NCI-H2107 treated with DMSO at 0.1 percent for 48 hours (cell line): ENCODE measurements around the gene MGLL.
A peak's percentile ranks its signal among the peaks of the same experiment; 100 is the strongest.

Experiments used
- DNase-seq: peaks from one replicate; lab custom pipeline; 2025; ENCODE audit not compliant: unreplicated experiment; lab: John Stamatoyannopoulos, UW

MGLL gene

DNA sequence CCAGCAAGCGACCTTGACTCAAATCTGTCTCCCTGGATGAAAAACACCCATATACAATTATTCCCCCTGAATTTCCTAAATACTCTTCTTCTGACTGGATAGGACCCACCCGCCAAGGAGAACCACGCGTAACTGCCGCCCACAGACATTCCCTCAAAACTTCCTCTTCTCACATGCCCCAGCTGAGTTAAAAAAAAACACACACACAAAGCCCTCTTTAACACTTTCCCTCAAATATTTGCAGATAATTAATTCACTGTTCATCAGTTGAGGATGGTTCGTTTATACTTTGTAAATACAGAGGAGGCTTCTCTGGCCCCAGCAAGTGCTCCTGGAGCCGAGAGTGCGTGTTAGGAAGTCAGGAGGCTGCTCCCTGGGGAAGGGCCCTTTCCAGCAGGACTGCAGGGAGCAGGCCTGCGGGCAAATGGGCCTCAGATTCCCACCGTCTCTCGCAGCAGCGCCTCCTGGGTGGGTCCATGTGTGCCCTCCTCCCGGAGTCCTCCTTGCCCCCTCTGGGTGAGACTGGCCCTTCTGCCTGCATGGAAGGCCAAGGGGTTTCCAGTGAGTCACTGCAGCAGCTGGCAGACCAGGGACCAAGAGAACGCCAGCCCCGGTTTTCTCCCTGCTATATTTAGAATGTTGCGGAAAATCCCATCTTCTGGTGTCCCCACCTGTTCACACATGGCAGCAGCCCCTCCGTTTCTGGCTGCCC lies 46.8 kb downstream of the MGLL start:
- DNase-seq = peak; percentile 65

DNA sequence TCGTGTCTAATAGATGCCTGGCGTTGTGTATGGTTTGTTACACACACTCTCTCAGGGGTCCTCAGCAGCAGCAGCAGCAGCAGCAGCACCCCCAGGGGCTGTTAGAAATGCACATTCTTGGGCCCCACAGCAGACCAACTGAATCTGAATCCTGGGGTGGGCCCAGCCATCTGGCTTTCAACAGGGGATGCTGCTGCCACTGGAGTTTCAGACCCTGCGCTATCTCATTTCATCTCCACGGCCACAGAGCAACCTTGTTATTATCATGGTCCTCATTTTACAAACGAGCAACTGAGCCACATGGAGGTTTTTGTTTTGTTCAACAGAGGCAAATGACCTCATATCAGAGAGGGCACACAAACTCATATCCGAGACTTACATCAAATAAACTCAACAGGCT lies 47.7 kb downstream of the MGLL start:
- no peak for DNase-seq

DNA sequence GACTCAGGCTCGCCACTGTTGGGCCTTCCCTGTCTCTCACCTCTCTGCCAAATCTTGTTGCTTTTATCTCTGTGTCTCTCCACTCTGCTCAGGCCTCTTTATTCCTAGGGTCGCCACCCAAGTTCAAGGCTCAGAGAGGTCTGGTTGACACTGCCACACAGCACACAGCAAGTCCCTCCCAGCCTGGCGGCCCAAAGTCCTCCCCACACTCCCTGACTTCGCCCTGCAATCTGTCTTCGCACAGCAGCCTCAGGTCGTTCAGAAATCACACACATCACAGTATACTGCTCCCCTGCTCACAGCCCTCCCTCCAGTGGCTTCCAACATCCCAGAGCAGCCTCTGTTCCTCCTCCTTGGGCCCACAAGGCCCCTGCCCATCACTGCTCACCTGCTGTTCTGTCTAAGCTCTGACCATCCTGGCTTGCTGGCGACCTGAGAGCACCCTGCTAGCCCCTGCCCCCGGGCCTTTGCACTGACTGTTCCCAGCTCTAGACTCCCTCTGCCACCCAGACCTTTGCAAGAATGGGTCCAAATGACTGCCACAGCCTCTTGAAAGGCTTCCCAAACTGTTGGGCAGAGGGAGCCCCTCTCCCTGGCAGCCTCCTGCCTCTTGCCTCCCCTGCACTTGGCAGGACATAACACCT lies 48.4 kb downstream of the MGLL start:
- DNase-seq = no peak

DNA sequence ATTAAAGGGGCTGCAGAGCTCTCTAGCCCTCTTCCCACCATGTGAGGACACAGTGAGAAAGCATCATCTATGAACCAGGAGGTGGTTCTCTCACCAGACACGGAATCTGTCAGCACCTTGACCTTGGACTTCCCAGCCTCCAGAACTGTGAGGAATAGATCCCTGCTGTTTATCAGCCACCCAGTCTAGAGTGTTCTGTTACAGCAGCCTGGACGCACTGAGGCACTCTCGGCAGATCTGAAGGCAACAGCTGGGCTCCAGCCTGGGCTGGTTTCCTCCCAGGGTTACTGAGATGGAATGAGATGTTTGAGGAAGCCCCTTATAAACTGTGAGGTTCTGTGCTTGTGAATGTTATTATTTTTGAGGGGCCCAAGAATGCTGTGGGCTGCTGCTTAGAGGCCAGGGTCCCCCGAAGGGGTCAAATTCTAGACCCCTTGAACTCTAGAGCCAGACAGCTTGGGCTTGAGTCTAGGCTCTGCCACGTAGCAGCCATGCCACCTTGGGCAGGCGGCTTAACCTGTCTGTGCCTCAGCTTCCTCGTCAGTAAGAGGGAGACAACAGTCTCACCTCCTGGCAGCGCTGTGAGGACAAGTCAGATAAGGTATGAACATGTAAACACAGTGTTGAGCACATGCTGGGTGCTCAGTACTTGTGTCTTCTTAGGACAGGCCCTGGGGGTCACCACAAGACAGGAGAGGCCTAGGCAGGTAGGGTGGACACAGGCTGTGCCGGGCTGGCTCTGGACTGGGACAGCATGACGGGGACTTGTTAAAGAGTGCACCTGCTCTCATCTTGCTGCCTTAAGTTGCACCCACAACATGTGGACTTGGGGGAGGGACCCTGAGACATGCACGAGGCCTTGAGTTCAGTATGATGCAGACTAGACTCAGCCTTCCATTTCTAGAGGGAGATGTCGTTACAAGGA lies 49.2 kb downstream of the MGLL start:
- no peak for DNase-seq

DNA sequence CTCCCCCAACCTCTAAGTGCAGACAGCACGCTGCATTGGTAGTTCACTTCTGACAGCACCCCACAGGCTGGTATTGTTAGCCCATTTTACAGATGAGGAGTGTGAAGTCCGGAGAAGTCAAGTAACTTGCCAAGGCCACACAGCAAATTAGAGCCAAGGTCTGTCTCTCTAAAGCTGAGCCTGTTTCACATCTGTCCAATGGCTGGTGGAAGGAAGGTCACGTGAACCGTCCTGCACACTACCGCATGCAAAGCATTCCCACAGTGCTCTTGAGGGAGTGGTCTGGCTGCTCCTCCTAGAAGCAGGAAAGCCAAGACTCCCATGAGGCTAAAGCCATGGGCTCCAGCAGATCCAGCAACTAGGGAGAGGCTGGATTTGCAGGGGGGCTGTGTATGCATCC lies 50.0 kb downstream of the MGLL start:
- DNase-seq = no peak

DNA sequence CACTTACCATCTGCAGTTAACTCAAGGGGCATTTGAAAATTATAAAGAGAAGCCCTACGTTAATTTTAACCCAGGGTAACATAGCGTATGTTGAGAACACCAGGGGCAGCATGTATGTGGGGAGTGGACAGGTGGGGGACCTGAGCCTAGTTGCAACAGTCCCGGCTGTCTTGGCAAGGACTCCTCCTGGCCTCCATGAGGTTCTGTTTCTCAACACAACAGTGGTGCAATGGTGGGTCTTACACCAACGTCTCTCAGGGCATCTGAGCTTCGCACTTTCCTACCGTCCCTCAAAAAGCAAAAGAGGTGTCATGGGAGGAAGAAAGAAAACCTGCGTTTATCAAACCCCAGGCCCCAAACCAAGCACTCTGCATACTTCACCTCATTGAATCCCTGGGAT lies 50.6 kb downstream of the MGLL start:
- DNase-seq = no peak

DNA sequence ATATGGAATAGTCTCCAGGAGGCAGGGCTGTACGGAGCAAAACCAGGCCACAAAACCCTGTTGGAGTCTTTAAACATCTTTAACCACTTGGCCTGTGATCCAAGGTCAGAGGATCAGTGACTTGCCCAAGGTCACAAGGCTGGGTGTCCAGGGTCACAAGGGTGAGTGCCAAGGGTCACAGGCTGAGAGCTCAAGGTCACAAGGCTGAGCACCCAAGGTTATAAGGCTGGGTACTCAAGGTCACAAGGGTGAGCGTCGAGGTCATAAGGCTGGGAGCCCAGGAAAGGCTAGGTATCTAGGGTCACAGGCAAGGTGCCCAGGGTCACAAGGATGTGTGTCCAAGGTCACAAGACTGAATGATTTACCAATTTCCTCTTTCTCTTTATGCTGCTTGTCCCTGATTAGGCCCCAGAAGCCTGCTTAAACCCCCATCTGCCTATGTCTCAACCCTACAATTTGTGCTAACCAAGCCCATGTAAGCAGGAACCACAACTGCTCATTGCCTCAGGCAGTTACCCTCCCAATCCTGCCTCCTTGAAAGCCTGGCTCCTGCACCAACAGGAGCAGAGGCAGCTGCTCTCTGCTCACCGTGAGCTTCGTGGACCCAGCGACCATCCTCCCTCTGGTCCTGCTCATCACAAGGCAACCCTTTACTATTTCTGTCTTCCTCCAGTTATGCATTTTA lies 51.5 kb downstream of the MGLL start:
- peak; percentile 13 for DNase-seq

DNA sequence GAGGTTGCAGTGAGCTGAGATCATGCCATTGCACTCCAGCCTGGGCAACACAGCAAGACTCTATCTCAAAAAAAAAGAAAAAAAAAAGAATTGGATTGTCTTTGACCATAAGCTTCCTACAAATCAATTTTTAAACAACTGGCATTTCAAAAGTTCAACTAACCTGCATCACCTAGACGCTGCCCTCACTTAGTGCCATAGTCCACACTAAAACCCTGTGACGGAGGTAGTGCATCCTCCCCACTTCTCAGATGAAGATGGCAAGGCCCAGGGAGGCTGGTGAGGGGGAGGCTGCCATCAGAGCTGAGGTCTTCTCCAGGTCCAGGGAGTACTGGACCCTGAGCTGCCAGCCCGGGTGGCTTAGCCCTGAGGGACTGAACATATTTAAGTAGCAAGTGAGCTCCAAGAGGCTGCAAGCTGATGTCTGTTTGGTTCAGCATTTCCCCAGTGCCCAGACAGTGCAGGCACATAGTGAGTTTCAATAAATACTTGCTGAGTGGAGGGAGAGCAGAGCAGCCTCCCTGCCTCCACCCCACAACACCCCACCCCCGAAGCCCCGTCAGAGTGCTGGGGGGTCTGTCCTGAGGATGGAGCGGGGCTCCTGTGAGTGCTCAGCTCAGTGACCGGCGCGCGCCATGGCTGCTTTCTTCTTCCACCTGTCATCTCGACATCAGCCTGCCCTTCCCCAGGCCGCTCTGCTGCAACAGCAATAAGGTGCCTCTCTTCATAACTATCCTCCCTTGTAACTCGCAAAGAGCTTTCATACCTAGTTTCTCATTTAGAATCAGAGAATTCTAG lies 52.8 kb downstream of the MGLL start:
- no peak for DNase-seq

DNA sequence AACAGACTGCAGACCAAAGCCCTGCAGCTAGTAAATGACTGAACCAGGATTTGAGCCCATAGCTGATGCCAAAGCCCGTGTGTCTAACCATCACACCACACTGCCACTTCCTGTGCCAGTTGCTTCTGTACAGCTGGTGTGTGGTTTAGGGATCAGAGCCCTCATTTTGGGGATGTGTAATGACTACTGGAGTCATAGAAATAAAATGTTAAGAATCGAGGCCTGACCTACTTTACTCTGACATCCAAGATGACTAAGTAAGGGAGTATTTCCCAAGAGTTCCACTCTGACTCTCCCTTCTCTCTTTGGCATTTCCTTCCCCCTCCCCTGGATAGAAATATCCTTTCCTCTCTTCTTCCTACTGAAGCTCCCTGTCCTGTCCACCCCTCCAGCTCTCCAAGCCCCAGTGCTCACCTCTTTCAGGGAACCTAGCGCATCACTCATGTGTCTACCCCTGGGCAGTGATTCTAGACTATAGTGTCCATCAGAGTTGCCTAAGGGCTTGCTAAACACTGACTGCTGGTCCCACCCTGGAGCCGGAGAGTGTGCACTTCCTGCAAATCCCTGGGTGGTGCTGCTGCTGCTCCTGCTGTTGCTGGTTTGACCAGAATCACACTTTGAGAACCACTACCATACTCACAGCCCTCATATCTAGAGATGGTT lies 53.8 kb downstream of the MGLL start:
- DNase-seq = no peak

DNA sequence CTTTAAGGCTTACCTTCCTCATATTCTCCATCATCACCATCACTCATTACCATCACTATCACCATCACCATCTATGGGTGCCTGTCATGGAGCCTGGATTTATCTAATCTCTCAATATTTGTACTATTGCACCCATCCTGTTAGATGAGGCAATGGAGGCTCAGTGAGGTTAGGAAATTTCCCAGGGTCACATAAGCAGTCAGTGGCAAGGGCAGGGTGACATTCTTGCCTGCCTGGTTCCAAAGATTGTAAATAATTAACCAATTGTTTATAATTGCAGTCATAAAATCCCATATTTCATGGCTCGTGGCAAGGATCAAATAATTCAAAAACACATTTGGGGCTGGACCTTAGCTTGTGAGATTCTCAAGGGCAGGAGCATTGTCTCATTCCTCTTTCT lies 55.2 kb downstream of the MGLL start:
- no peak for DNase-seq

DNA sequence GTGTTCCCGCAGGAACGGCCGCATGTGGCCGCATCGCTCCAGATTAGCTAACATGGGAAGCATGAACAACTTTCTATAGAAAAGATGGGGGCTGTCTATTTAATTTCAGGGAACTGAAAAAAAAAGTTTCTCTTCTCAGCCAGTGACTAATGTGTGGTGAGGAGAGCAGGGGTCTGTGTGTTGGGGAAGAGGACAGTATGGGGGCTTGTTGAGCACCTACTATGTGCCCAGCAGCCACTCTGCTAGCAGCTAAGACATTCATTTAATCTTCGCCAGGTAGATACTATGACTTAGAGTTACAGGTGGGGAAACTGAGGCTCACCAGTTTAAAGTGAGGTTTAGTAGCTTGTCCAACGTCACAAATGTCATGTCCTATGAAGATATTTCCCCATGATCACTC lies 56.6 kb downstream of the MGLL start:
- DNase-seq = no peak

DNA sequence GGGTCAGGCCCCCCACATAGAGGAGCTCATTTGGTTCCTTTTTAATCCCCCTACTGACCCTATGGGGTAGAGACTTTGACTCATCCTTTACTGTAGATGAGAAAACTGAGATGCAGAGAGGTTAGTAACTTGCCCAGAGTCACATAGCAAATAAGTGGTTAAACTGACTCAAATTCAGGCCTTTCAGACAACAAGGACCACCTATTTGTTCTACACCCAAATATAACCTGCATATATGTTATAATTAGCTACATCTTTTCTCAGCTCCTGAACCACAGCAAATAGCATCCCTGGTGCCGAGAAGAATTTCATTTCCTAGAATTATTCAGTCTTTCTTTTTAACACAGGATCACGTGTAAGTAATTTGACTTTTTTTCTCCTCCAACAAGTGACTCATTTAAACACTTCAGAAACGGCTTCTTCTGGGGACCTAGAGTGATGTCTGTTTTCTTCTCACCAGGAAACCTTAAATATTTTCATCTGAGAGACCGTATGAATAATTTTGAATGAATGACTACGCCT lies 57.4 kb downstream of the MGLL start:
- DNase-seq = no peak

DNA sequence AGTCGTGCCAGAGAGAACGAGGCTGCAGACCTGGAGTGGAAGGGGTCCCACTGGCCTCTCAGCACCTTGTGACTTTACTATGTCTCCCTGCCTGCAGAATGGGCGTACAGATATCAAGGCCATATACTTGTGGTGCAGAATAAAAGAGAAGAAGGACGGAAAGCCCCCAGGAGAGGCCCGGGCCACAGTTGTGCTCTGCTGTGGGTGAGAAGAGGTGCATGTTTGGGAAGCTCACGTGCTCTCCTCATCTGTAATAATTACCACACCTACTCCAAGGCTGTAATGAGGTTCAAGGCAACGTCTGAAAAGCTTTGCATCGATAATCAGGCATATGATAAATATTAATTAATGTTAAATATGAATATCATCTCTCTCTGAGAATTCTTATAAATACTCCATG lies 58.0 kb downstream of the MGLL start:
- no peak for DNase-seq

DNA sequence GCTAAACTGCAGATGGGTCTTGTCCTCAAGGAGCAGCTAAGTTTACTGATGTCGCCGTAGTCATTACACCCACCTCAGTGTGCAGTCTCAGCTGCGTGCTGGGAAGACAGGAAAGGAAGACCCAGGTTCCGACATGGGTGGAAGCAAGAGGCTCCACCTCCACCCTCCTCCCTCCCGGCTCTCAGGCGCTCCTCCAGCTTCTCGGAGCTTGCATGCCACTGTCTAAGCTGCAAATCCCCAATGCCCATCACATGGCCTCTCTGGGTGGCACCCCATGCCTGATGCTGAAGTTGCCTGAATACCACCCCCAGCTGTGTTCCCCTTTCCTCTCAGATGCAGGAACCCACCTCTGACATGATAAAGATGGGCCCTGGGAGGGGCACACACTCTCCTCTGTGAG lies 58.5 kb downstream of the MGLL start:
- DNase-seq = no peak

DNA sequence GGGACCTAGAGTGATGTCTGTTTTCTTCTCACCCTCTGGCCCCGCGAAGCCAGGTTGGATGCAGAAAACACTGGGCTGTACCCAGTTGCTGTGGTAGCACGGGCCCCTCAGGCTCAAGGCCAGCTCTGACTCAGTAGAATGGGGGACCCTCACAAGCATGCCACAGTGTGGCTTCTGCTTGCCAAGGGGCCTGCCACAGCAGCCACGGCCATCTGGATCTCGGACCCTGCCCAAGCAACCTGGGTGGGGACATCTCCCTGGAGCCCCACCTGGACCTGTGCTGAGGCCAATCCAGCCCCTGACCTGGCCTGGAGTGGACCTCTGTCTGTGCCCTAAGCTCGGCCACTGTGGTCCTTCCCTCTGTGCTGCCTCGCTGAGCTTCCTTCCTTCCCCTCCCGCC lies 59.0 kb downstream of the MGLL start:
- no peak for DNase-seq

DNA sequence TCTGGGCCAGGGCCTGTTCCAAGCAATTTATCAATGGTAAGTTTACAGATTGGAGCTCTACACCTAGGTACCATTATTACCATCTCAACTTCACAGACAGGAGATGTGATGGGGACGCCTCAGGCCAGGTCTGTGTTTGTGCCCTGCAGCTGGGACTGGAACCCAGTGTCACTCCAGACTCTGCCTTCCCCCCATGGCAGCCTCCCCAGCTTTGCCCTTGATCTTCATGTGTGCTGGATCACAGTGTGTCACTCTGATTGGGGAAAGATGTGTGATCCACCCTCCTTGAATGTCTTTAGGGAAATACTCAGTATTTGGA lies 59.6 kb downstream of the MGLL start:
- DNase-seq = no peak

DNA sequence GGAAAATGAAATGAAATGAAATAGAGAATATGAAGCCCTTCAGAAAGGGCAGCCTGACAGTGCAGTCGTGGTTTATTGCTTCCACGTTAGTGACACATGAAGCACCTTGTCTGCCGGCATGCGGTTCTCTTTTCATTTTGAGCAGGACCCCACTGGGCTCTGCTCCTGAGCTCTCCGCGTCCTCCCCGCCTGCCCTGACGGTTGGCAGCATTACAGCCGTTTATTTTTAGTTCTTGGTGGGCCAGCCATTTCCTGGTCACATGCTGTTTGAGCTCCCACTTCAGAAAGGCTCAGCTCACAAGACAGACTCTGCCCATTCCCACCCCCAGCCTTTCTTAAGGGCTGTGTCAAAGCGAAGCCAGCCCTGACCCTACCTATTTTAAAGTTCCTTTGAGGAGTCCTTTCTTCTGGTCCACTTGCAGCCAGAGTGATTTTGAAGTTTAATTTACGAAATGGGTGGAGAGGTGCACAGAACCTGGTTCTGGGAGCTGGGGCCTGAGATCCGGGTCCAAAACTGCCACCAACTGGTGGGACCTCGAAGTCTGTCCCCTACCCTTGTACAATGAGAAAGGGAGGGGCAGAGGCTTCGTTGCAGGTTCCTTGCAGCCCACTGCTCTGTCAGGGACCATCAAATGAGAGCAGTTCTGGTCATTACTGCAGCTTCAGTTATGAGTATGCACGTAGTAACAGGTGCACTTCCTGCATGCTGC lies 60.1 kb downstream of the MGLL start:
- no peak for DNase-seq

DNA sequence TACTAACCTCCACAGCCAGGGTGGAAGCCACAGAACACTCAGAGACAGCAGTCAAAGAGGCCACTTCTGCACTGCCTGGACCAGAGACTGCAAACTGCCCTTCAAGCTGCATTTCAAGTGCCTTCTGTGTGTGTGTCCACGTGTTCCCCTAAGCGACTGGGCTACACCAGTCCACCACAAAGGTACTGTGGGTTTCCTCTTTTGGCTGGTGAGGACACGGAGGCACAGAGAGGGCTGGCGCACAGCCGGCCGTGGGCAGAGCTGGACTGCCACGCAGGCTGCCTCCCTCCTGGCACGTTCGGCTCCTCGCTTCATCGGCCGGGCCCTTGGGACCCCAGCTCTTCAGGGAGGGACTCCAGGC lies 60.9 kb downstream of the MGLL start:
- no peak for DNase-seq

DNA sequence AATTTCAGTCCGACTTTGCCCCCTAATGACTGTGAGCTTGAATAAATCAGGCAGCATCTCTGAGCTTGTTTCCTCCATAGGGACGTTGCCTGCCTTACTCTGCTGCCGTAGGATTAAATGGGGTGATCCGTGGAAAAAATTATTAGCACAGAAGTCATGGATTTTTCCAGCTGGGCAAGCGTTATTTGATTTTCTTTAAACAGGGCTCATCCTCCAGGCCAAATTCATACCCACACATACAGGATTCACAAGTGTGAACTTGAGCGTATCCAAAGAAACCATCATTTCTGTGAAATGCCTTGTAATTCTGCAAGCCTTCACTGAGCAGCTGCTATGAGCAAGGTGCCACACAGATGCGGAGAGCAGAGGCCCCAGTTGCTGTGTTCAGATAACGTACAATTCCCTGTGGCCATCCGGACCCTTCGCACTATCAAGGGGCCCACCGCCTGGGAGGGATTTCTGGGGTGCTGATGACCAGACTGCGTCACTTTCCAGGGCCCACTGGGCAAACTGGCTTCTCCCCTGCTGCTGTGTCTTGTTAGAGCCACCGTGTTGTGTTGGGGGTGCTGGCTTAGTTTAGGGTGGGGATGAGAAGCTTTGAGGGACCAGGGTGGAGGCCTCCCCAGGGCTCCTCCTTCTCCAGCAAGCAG lies 61.4 kb downstream of the MGLL start:
- no peak for DNase-seq
